Measurements from ENCODE around the gene DMD.

DMD gene

GRCh38 chrX:32489125-32489524, 722.2 kb downstream of the DMD start:
- no peaks in the 10 kb centered on the region for H3K36me3 ChIP-seq (replicated peaks; ENCODE audit: insufficient read depth, low read length)
- no peaks in the 10 kb centered on the region for H3F3A ChIP-seq (ENCODE audit: insufficient read depth, low read length)
- no peak overlapping the region for H3K4me2 ChIP-seq (ENCODE audit: low read depth, low read length)
- TF ChIP-seq EZH2 (optimal IDR thresholded peaks at IDR 0.05; ENCODE audit: low read depth, low read length) (no peak), EZH2phosphoT487 (IDR thresholded peaks at IDR 0.05; ENCODE audit: low read length) (no peak)
- H3K27ac ChIP-seq (ENCODE audit: low read length), result no peak overlapping the region
- no peaks in the 10 kb centered on the region for H3K4me1 ChIP-seq (ENCODE audit: low read length)
- H4K20me1 ChIP-seq (ENCODE audit: insufficient read depth, low read length), result no peaks in the 10 kb centered on the region
- DNase-seq, result no peak
- no peak overlapping the region for H2AFZ ChIP-seq (ENCODE audit: low read length)
- no peaks in the 10 kb centered on the region for H3K9me2 ChIP-seq (replicated peaks; ENCODE audit: insufficient read depth, low read length)
- no peak overlapping the region for H3K9ac ChIP-seq (ENCODE audit: low read length)
- no peaks in the 10 kb centered on the region for H3K9me3 ChIP-seq (replicated peaks; ENCODE audit: insufficient read depth, low read length)
- no peaks in the 10 kb centered on the region for H3K79me2 ChIP-seq (ENCODE audit: low read length)
- no peaks in the 10 kb centered on the region for H3K27me3 ChIP-seq (replicated peaks; ENCODE audit: insufficient read depth, low read length)
- no peak overlapping the region for H3K4me3 ChIP-seq (ENCODE audit: low read length)

- Histone ChIP-seq H3K4me2 (ENCODE audit: low read depth, low read length) (no peak overlapping the region), H3K79me2 (ENCODE audit: low read length) (no peaks in the 10 kb centered on the region), H3K9me2 (replicated peaks; ENCODE audit: insufficient read depth, low read length) (no peaks in the 10 kb centered on the region), H3K36me3 (replicated peaks; ENCODE audit: insufficient read depth, low read length) (no peaks in the 10 kb centered on the region), H3K4me3 (ENCODE audit: low read length) (no peak overlapping the region), H3F3A (ENCODE audit: insufficient read depth, low read length) (no peaks in the 10 kb centered on the region), H3K4me1 (ENCODE audit: low read length) (peaks cover 4% of the 10 kb centered on the region; the same call in 1 of the 2 replicates), H3K27me3 (replicated peaks; ENCODE audit: insufficient read depth, low read length) (no peaks in the 10 kb centered on the region), H2AFZ (ENCODE audit: low read length) (no peak overlapping the region), H3K9me3 (replicated peaks; ENCODE audit: insufficient read depth, low read length) (no peaks in the 10 kb centered on the region), H3K27ac (ENCODE audit: low read length) (no peak overlapping the region), H4K20me1 (ENCODE audit: insufficient read depth, low read length) (no peaks in the 10 kb centered on the region), H3K9ac (ENCODE audit: low read length) (no peak overlapping the region)
- peak; percentile 31 for TF ChIP-seq CTCF (IDR thresholded peaks at IDR 0.05; ENCODE audit: low read length)
- no peak for TF ChIP-seq EZH2 (optimal IDR thresholded peaks at IDR 0.05; ENCODE audit: low read depth, low read length)
- peak; percentile 6 for DNase-seq
Observed at GRCh38 chrX:32483534-32484136, 727.7 kb downstream of the DMD start.

GRCh38 chrX:32480019-32480418, 731.3 kb downstream of the DMD start:
- H3K9me2 ChIP-seq (replicated peaks; ENCODE audit: insufficient read depth, low read length), result no peaks in the 10 kb centered on the region
- TF ChIP-seq EZH2 (optimal IDR thresholded peaks at IDR 0.05; ENCODE audit: low read depth, low read length), result no peak
- no peak for TF ChIP-seq CTCF (IDR thresholded peaks at IDR 0.05; ENCODE audit: low read length)
- TF ChIP-seq EZH2phosphoT487 (IDR thresholded peaks at IDR 0.05; ENCODE audit: low read length), result no peak

GRCh38 chrX:32472364-32472763, 739.0 kb downstream of the DMD start:
- H3K9me2 ChIP-seq (replicated peaks; ENCODE audit: insufficient read depth, low read length), result no peaks in the 10 kb centered on the region
- no peaks in the 10 kb centered on the region for H4K20me1 ChIP-seq (ENCODE audit: insufficient read depth, low read length)
- no peak overlapping the region for H2AFZ ChIP-seq (ENCODE audit: low read length)
- H3K36me3 ChIP-seq (replicated peaks; ENCODE audit: insufficient read depth, low read length), result no peaks in the 10 kb centered on the region
- no peaks in the 10 kb centered on the region for H3K9me3 ChIP-seq (replicated peaks; ENCODE audit: insufficient read depth, low read length)
- no peaks in the 10 kb centered on the region for H3F3A ChIP-seq (ENCODE audit: insufficient read depth, low read length)
- no peak for DNase-seq
- H3K4me2 ChIP-seq (ENCODE audit: low read depth, low read length), result no peak overlapping the region
- no peak overlapping the region for H3K27ac ChIP-seq (ENCODE audit: low read length)
- no peaks in the 10 kb centered on the region for H3K27me3 ChIP-seq (replicated peaks; ENCODE audit: insufficient read depth, low read length)
- TF ChIP-seq EZH2 (optimal IDR thresholded peaks at IDR 0.05; ENCODE audit: low read depth, low read length) (no peak), EZH2phosphoT487 (IDR thresholded peaks at IDR 0.05; ENCODE audit: low read length) (no peak), CTCF (IDR thresholded peaks at IDR 0.05; ENCODE audit: low read length) (no peak)
- H3K9ac ChIP-seq (ENCODE audit: low read length), result no peak overlapping the region
- H3K79me2 ChIP-seq (ENCODE audit: low read length), result no peaks in the 10 kb centered on the region
- no peaks in the 10 kb centered on the region for H3K4me1 ChIP-seq (ENCODE audit: low read length)
- H3K4me3 ChIP-seq (ENCODE audit: low read length), result no peak overlapping the region

More at GRCh38 chrX:32480019-32480418, 731.3 kb downstream of the DMD start:
- H3K4me3 ChIP-seq (ENCODE audit: low read length), result no peak overlapping the region
- no peak overlapping the region for H3K27ac ChIP-seq (ENCODE audit: low read length)
- H3K4me1 ChIP-seq (ENCODE audit: low read length), result peaks cover 4% of the 10 kb centered on the region; the same call in 1 of the 2 replicates
- no peaks in the 10 kb centered on the region for H3K79me2 ChIP-seq (ENCODE audit: low read length)
- H3F3A ChIP-seq (ENCODE audit: insufficient read depth, low read length), result no peaks in the 10 kb centered on the region
- H3K9me3 ChIP-seq (replicated peaks; ENCODE audit: insufficient read depth, low read length), result no peaks in the 10 kb centered on the region
- H4K20me1 ChIP-seq (ENCODE audit: insufficient read depth, low read length), result no peaks in the 10 kb centered on the region
- no peak overlapping the region for H2AFZ ChIP-seq (ENCODE audit: low read length)
- no peaks in the 10 kb centered on the region for H3K36me3 ChIP-seq (replicated peaks; ENCODE audit: insufficient read depth, low read length)
- no peaks in the 10 kb centered on the region for H3K27me3 ChIP-seq (replicated peaks; ENCODE audit: insufficient read depth, low read length)
- no peak overlapping the region for H3K9ac ChIP-seq (ENCODE audit: low read length)
- no peak overlapping the region for H3K4me2 ChIP-seq (ENCODE audit: low read depth, low read length)
- DNase-seq, result peak; percentile 7

Data from MM.1S (cell line).